Type B pancreatic cell (in vitro differentiated cells): ENCODE results near the gene PAM16. TPM values are rescaled to one million over a fixed set of nuclear protein-coding genes. Genes with fewer than 3 reads are reported as not detected.

Experiments used
- DNase-seq: peaks from one replicate; pipeline ENCODE4 v3.0.0; 2021; ENCODE audit warnings: mixed read lengths; ENCODE audit not compliant: unreplicated experiment; ENCODE audit errors: extremely low spot score
- H3K27ac Mint-ChIP-seq: 2 replicates; pipeline ENCODE4 v1.8.0; 2021; ENCODE audit warnings: mild to moderate bottlenecking, mixed read lengths
- H3K27me3 Mint-ChIP-seq: 2 replicates; pipeline ENCODE4 v1.8.0; 2021; ENCODE audit warnings: mixed read lengths
- H3K36me3 Mint-ChIP-seq: 2 replicates; pipeline ENCODE4 v1.8.0; 2021; ENCODE audit warnings: mixed read lengths
- H3K4me1 Mint-ChIP-seq: one replicate; pipeline ENCODE4 v1.8.0; 2021; ENCODE audit warnings: mixed read lengths; ENCODE audit not compliant: unreplicated experiment
- H3K4me3 Mint-ChIP-seq: 2 replicates; pipeline ENCODE4 v1.8.0; 2021; ENCODE audit warnings: mild to moderate bottlenecking, mixed read lengths
- H3K9me3 Mint-ChIP-seq: 2 replicates; pipeline ENCODE4 v1.8.0; 2021; ENCODE audit warnings: mixed read lengths
- total RNA-seq: library from RNA; stranded (reverse); gene quantifications from 2 replicates; pipeline ENCODE4 v1.2.1, GENCODE V29; 2021; ENCODE audit warnings: low replicate concordance
- TF ChIP-seq, protein P1 (sequence below): fragments of 200-600 bp; sonication (generic); conservative IDR thresholded peaks from 2 replicates; pipeline ENCODE4 v1.5.0; 2021; ENCODE audit warnings: antibody characterized with exemption, mild to moderate bottlenecking

The PAM16 gene
- total RNA-seq, 1 donor from 2014 or later, result 39.3 TPM

DNA sequence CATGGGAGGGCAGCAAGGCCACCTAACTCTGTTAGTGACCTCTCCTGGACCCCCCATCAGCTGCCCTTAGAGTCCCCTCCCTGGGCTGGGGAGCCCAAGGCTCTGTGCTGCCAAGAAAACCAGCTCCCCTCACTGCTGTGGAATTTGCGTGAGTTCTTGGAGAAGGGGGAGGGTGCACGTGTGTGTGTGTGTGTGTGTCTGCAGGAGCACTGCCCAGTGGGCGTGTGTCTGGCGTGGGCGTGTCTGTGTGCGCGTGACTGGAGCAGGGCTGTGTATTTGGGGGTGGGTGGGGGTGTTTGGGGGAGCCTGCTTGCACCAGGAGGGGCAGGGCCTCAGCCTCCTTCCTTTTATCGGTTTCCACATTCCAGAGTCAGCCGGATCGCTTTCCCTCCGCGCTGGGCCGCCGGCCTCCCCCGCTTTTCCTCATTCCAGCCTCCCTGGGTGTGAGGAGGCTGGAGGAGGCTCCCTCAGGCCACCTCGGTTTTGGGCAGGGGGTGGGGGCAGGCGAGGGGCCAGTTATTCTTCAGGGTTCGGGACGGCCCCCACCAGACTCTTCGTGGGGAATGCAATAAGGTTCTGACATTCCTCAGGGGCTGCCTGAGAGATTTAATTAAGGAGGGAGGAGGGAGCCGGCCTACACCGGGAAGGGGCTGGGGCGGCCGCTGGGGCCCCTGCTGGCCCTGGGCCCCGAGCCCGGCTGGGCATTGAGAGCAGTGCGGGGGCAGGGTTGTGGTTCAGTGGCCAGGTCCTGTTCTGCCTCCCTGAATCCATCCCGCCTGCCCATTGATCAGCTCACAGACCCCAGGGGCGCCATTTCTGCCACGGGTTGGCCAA is 23.0 kb upstream of the PAM16 start:
- no peaks in the 10 kb centered on the region for H3K27me3 Mint-ChIP-seq
- H3K36me3 Mint-ChIP-seq, result no peaks in the 10 kb centered on the region
- TF ChIP-seq, protein P1, sequence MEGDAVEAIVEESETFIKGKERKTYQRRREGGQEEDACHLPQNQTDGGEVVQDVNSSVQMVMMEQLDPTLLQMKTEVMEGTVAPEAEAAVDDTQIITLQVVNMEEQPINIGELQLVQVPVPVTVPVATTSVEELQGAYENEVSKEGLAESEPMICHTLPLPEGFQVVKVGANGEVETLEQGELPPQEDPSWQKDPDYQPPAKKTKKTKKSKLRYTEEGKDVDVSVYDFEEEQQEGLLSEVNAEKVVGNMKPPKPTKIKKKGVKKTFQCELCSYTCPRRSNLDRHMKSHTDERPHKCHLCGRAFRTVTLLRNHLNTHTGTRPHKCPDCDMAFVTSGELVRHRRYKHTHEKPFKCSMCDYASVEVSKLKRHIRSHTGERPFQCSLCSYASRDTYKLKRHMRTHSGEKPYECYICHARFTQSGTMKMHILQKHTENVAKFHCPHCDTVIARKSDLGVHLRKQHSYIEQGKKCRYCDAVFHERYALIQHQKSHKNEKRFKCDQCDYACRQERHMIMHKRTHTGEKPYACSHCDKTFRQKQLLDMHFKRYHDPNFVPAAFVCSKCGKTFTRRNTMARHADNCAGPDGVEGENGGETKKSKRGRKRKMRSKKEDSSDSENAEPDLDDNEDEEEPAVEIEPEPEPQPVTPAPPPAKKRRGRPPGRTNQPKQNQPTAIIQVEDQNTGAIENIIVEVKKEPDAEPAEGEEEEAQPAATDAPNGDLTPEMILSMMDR, result no peak
- peak overlapping the region; percentile 88 for H3K27ac Mint-ChIP-seq
- H3K4me3 Mint-ChIP-seq, result peak overlapping the region; percentile 89
- peaks cover 24% of the 10 kb centered on the region for H3K4me1 Mint-ChIP-seq
- DNase-seq, result no peak
- no peaks in the 10 kb centered on the region for H3K9me3 Mint-ChIP-seq

DNA sequence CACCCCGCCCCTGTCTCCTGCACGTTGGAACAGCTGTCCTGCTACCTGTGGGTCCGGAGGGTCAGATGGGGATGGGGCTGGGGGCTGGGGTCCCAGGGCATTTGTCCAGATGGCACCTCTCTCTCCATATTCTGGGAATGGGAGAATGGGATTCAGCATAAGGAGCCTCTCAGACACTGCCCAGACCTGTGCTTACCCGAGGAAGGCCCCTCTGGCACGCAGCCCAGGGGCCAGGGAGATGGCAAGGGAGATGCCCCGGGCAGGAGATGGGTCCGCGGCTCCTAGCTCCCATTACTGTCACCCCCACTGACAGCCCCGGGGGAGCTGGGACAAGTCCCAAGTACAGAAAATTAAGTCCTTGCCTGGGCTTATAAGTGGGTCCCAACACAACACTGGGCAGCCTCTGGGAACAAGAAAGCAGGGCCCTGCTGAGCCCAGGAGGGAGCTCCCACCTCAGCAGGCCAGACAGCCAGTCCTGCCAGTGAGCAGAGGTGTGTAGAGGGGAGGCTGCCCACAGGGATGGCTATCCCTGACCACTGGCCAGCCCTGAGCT is 22.3 kb upstream of the PAM16 start:
- no peaks in the 10 kb centered on the region for H3K36me3 Mint-ChIP-seq
- peak overlapping the region; percentile 89 for H3K4me3 Mint-ChIP-seq
- no peaks in the 10 kb centered on the region for H3K9me3 Mint-ChIP-seq
- H3K4me1 Mint-ChIP-seq, result peaks cover 24% of the 10 kb centered on the region
- TF ChIP-seq, protein P1, result no peak
- no peak for DNase-seq
- H3K27ac Mint-ChIP-seq, result peak overlapping the region; percentile 88
- H3K27me3 Mint-ChIP-seq, result no peaks in the 10 kb centered on the region

DNA sequence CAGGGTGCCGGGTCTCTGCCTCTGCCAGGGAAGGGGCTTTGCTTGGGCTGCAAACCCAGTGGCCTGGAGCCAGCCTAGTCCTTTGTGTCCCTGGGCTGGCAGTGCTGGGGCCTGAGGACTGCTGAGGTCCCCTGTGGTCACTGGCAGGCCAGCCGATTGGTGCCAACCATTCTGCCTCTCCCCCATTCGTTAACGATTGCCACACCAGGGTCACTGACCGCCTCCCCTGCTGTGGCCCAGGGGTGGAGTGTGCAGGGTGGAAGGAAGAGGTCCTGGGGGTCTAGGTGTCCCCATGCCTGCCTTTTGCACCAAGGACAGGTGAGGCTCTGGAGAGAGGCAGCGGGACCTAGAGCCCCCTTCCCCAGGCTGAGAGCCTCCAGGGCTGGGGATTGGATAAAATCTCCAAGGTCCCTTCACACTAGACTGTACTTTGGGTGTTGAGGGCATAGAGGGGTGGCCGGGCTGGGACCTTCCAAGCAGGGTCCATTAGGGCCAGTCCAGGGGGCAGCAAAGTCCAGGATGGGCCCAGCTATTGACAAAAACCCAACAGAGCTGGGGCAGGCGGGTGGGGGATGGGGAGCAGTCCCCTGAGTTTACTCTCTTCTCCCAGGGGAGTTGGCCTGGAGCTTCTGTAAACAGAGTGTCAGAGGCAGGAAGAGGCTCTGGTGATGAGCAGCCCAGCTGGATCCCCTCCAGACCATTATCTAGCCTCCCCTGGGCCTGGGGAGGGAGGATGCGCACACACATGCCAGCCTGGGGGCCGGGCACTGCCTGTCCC is 21.6 kb upstream of the PAM16 start:
- TF ChIP-seq, protein P1, result no peak
- DNase-seq, result no peak
- H3K9me3 Mint-ChIP-seq, result no peaks in the 10 kb centered on the region
- H3K4me3 Mint-ChIP-seq, result peak overlapping the region; percentile 89
- H3K27me3 Mint-ChIP-seq, result no peaks in the 10 kb centered on the region
- H3K4me1 Mint-ChIP-seq, result peaks cover 21% of the 10 kb centered on the region
- no peak overlapping the region for H3K27ac Mint-ChIP-seq
- no peaks in the 10 kb centered on the region for H3K36me3 Mint-ChIP-seq

DNA sequence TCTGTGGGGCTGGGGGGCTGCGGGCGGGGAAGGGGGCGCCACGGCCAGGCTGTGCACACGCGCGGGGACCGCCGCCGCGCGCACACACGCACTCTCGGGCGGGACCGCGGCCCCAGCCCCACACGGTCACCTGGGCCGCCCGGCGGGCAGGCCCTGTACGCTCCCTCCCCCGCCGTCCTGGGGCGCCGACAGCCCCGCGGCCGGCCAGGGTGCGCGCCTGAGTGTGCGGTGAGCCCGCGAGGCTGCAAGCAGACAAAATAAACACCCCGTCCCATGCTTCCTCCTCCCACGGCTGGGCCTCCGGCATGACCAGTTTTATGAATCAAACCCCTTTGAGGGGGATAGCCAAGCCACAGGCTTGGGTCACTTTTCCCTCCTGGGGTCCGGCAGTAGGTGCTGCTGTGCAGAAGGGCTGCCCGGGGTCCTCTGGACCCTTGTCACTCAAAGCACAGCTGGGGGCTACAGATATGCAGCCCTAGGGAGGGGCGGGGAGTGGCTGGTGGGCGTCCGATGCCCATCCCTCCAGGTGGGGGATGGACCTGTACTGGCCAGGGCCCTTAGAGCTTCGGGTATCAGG is 21.0 kb upstream of the PAM16 start:
- Mint-ChIP-seq H3K4me1 (peaks cover 20% of the 10 kb centered on the region), H3K27me3 (no peaks in the 10 kb centered on the region), H3K9me3 (no peaks in the 10 kb centered on the region), H3K4me3 (peak overlapping the region; percentile 89), H3K27ac (no peak overlapping the region), H3K36me3 (no peaks in the 10 kb centered on the region)
- no peak for DNase-seq
- TF ChIP-seq, protein P1, result no peak

DNA sequence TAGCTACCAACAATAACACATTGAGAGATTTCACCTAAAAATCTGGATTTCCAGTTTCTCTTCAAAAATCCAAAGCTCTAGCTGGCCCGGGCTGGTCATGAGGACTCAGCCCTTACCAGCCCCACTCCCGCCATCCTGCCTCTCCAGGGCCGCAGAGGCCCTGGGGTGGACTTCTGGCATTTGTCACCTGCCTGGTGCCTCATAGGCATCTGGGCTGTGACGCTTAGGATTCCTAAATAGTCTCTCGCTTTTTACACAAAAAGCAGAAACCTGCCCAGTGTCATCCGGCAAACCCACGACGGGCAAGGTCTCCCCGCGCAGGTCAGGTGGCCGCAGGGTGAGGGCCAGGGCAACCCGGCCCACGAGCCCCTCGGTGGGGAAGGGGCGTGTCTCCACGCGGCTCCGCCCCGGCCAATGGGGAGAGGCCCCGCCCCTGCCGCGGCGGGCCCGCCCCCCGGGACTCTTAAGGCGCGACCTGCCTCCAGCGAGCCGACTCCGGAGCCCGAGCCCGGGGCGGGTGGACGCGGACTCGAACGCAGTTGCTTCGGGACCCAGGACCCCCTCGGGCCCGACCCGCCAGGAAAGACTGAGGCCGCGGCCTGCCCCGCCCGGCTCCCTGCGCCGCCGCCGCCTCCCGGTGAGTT is 20.4 kb upstream of the PAM16 start, which contains the start of gene VASN:
Gene VASN, plus strand, starts transcription at position 492 of the 644 bp plus-strand sequence. CDS start 9,030 bp downstream, outside the sequence.
- Mint-ChIP-seq H3K9me3 (no peaks in the 10 kb centered on the region), H3K4me3 (peak within 1 kb of the TSS; percentile 89), H3K4me1 (peaks cover 16% of the 10 kb centered on the region), H3K27me3 (no peaks in the 10 kb centered on the region), H3K27ac (peak within 1 kb of the TSS; percentile 39), H3K36me3 (no peaks in the 10 kb centered on the region)
- TF ChIP-seq, protein P1, result no peak
- DNase-seq, result peak; percentile 91
